H54 (cell line): ENCODE measurements around the gene CELSR1.
"Not testable (repeated sequence)": the region's sequence is repeated elsewhere in the genome, so short reads cannot be mapped to it uniquely, and the experiment has no call there.

Source experiments
- DNase-seq: peaks from one replicate; pipeline ENCODE4 v3.0.0; 2011; ENCODE audit warnings: low spot score, mixed read lengths; ENCODE audit not compliant: insufficient read length
- FAIRE-seq: peaks from 3 replicates; lab custom pipeline; 2011; peaks lifted over from hg19 to GRCh38; lab: Jason Lieb, UNC
- POLR2A ChIP-seq: IDR thresholded peaks from 2 replicates; pipeline ENCODE4 v1.6.1; 2011; ENCODE audit warnings: low read depth, mild to moderate bottlenecking, low read length

Gene CELSR1

GRCh38 chr22:46525389-46526243, 11.8 kb downstream of the CELSR1 start:
- FAIRE-seq (no peak), DNase-seq (no peak)
- TF ChIP-seq POLR2A: no peak

DNA sequence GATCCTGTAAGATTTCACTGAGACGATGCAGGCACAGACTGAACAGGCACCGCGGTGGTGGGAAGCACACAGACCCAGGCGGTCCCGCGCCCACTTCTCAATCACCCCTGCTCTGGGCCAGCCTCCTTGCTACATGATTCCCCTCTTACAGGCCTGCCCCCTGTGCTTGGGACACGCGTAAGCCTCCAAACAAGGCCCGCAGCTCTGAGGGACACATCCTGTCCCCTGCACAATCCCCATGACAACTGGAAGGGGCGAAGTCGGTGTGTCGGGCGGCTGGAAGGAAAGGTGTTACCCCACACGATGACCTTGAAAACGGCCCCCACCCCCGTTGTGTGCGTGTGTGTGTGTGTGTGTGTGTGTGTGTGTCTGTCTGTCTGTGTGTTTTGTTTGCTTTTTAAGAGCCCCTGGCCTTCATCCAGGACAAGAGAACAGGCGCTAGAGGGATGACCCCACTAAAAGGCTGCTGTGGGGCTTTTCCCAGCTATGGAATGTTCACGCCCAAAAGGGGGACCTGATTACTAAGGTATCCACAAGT, 13.1 kb downstream of the CELSR1 start:
- no peak for TF ChIP-seq POLR2A
- no peak for FAIRE-seq
- no peak for DNase-seq

GRCh38 chr22:46522797-46523196, 14.6 kb downstream of the CELSR1 start:
- no peak for TF ChIP-seq POLR2A
- DNase-seq: no peak
- no peak for FAIRE-seq

DNA sequence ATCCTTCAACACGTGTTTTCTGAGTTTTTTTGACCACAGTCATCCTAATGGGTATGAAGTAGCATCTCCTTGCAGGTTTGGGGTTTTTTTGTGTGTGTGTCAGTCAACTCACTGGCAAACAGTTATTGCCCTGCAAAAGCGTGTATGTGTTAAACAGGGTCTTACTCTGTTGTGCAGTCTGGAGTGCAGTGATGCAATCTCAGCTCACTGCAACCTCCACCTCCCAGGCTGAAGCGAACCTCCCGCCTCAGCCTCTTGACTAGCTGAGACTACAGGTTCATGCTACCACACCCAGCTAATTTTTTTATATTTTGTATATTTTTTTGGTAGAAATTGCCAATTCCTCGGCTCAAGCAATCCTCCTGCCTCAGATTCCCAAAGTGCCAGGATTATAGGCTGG, 15.4 kb downstream of the CELSR1 start:
- FAIRE-seq (no peak), DNase-seq (no peak)
- TF ChIP-seq POLR2A: no peak

- no peak for FAIRE-seq
- DNase-seq: no peak
- TF ChIP-seq POLR2A: no peak
Measured at GRCh38 chr22:46520880-46521279, 16.5 kb downstream of the CELSR1 start.

DNA sequence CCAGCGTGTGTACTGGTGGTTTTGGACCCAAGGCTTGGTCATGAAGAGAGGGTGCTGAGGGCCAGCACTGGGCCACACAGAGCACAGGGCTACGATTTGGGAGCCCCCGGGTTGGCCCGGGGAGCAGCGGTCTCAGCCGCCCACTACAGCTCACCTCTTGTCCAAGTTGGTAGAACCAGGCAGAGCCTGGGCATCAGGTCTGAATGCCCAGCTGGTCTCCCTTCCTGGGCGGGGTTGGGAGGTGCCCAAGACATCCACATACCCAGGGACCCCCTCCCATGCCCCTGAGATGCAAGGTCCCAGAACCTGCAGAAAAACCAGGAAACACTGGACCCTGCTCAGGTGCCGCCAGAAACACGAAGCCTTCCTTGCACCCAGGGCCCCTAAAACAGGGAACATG, 18.0 kb downstream of the CELSR1 start:
- no peak for FAIRE-seq
- no peak for DNase-seq
- no peak for TF ChIP-seq POLR2A

- no peak for FAIRE-seq
- TF ChIP-seq POLR2A: no peak
Measured at GRCh38 chr22:46518542-46519325, 18.7 kb downstream of the CELSR1 start.

DNA sequence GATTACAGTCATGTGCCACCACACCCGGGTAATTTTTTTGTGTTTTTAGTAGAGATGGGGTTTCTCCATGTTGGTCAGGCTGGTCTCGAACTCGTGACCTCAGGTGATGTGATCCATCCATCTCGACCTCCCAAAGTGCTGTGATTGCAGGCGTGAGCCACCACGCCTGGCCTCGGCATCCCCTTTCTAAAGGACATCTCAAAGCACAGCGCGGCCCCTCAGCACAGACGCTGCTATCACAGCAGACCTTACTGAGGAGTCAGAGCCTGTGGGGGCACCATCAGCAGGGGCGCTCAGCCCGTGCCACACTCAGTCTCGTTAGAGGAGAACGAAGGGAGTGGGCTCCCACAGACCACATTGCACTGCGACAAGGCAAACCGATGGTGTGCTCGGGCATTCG, 19.4 kb downstream of the CELSR1 start:
- DNase-seq (no peak), FAIRE-seq (no peak)
- TF ChIP-seq POLR2A: no peak

More at GRCh38 chr22:46518542-46519325, 18.7 kb downstream of the CELSR1 start:
- DNase-seq: no peak

DNA sequence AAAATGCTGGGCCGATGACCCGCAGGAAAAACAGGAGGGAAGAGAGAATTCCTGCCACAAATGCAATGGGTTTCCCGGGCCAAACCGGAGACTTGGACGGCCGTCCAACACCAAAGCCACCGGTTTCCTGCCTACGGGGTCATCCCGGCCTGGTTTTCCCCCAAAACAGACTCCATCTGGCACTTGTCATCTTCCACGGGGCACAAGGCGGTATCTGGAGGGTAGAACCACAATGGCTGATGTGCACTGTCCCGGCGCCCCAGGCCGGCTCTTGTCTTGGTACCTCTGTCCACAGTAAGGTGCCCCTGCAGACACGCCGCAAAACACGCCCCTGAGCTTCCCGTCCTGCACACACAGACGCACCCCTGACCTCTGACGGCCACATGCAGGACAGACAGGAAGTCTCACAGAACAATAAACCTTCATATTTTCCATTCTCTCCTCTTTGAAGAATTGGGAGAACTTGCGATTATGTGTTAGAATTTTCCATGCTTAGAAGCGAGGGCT, 20.1 kb downstream of the CELSR1 start:
- FAIRE-seq: no peak
- no peak for DNase-seq
- no peak for TF ChIP-seq POLR2A

DNA sequence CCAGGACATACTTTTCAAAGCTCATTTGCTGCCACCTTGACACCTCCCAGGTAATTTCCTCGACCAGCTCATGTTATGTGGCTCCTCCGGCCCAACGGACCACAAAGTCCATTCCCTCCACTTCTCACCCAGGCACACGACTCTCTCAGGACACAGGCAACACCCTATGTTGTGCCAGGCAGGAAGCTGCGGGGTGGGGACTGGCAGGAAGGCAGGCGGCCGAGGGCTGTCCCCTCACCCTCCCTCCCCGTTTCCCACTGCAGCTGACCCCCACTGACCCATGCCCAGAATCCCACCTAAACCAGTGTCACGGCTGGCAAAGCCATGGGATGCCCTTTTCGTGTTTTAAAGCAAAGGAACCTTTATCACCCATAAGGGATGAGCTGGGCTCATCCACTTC, 20.8 kb downstream of the CELSR1 start:
- no peak for TF ChIP-seq POLR2A
- DNase-seq (no peak), FAIRE-seq (no peak)

- not testable (repeated sequence) for DNase-seq, FAIRE-seq
Measured at GRCh38 chr22:46516112-46516487, 21.3 kb downstream of the CELSR1 start.

GRCh38 chr22:46515208-46516111, 22.0 kb downstream of the CELSR1 start:
- DNase-seq (peak; percentile 71), FAIRE-seq (peak; percentile 64)
- no peak for TF ChIP-seq POLR2A

- TF ChIP-seq POLR2A: no peak
- DNase-seq: peak; percentile 77
- peak; percentile 73 for FAIRE-seq
Measured at GRCh38 chr22:46514592-46515207, 22.7 kb downstream of the CELSR1 start.
